T-helper 9 cell (primary cell): Measurements from ENCODE around the gene ATP13A1.
"Not testable (repeated sequence)": the region's sequence is repeated elsewhere in the genome, so short reads cannot be mapped to it uniquely, and the experiment has no call there.

Source experiments
- DNase-seq: peaks from one replicate; pipeline ENCODE4 v3.0.0-alpha.2; 2020
- total RNA-seq, 2 donors: gene quantifications; one replicate each; lab custom pipeline; 2026; lab: John Stamatoyannopoulos, UW

The ATP13A1 gene
- 63.5 to 85.6 reads per million in 2 donors for total RNA-seq

DNA sequence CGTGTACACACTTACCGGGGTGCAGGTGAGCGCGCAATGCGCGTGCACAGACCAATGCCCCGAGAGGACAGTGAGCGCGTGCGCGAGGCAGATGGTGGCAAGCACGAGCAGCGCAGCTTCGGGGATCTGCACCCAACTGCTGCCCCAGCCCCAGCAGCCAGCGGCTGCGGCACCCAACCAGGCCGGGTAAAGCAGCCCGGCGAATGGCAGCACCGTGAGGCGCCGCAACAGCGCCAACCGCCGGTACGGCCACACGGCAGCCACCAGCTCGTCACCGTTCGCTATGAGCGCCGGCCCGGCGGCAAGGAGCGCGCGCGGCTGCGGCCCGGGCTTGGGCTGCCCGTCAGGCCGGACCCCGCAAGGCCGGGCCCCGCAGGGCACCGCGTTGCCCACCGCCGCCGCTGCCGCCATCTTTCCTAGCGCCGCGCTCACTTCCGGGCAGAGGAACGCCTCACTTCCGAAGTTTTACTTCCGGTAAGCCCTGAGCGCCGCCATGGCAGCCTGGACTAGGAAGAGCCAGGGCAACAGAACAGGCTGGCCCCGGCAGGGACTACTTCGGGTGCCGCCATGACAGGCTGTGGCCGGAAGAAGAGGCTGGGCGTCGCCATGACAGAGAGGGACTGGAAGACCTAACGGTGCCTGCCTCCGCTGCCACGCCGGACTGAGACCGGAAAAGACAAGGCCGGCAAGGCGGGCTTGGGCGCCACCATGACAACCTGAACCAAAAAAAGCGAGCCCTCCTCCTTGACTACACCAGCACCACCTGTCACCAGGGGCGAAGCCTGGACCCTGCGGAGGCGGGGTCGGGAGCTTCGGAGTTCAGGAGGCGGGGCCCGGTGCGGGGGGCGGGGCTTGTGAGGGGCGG lies at the start of gene ATP13A1:
ATP13A1 (minus strand) TSS at position 421 of the 865 bp plus-strand sequence; CDS start at position 411, 10 bp downstream.
- peak; percentile 88 for DNase-seq

DNA sequence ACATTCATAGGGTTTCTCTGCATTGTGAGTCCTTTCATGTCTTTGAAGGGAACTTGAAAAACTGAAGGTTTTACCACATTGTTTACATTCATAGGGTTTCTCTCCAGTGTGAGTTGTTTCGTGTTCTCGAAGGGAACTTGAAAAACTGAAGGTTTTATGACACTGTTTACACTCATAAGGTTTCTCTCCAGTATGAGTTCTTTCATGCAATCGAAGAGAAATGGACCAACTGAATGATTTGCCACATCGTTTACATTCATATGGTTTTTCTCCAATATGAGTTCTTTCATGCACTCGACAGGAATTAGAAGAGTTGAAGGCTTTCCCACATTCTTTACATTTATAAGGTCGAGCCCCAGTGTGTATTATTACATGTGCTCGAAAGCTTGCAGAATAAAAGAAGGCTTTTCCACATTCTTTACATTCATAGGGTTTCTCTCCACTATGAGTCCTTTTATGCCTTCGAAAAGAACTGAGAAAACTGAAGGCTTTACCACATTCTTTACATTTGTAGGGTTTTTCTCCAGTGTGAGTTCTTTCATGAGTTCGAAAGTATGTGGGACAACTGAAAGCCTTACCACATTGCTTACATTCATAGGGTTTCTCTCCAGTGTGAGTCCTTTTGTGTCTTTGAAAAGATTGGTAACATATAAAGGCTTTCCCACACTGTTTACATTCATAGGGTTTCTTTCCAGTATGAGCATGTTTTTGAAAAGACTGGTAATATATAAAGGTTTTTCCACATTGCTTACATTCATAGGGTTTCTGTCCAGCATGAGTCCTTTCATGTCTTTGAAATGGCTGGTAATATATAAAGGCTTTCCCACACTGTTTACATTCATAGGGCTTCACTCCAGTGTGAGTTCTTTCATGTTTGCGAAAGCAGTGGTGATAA lies 48.7 kb upstream of the ATP13A1 start:
- DNase-seq = no peak

- DNase-seq = no peak
These were observed 47.9 kb upstream of the ATP13A1 start for GRCh38 chr19:19711306-19711933.

GRCh38 chr19:19710506-19710905 lies 47.0 kb upstream of the ATP13A1 start:
- DNase-seq = no peak

GRCh38 chr19:19704836-19705235 lies 41.4 kb upstream of the ATP13A1 start:
- DNase-seq = no peak

- DNase-seq = not testable (repeated sequence)
These were observed 37.0 kb upstream of the ATP13A1 start for GRCh38 chr19:19700493-19700892.

GRCh38 chr19:19697589-19697988 lies 34.1 kb upstream of the ATP13A1 start:
- no peak for DNase-seq

DNA sequence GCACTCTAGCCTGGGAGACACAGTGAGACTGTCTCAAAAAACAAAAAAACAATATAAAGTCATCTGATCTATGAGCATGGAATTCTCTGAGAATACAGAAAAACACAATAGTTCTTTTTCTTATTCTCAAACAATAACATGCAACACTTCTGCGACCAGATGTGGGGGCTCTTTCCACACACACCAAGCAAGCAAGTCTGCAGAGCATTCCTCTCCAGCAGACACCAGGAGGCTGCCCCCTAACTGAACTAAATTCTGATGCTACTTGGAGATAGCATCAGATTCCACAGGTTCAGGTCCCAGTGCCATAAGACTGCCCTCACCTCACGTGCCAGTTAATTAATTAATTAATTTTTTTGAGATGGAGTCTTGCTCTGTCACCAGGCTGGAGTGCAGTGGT lies 32.9 kb upstream of the ATP13A1 start:
- DNase-seq = no peak

GRCh38 chr19:19691683-19692082 lies 28.2 kb upstream of the ATP13A1 start:
- no peak for DNase-seq

GRCh38 chr19:19689023-19689422 lies 25.5 kb upstream of the ATP13A1 start:
- not testable (repeated sequence) for DNase-seq

- DNase-seq = no peak
These were observed 23.6 kb upstream of the ATP13A1 start for GRCh38 chr19:19687090-19687489.

DNA sequence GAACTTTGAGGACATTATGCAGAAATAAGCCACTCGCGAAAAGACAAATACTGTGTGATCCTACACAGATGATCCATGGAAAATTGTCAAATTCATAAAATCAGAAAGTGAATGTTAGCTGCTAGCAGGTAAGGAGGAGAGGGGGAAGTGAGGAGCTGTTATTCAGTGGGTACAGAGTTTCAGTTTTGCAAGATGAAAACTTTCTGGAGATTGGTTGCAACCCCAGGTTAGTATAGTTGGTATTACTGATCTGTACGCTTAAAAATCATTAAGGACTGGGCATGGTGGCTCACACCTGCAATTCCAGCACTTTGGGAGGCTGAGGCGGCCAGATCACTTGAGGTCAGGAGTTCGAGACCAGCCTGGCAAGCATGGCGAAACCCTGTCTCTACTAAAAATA lies 23.1 kb upstream of the ATP13A1 start:
- DNase-seq = no peak

DNA sequence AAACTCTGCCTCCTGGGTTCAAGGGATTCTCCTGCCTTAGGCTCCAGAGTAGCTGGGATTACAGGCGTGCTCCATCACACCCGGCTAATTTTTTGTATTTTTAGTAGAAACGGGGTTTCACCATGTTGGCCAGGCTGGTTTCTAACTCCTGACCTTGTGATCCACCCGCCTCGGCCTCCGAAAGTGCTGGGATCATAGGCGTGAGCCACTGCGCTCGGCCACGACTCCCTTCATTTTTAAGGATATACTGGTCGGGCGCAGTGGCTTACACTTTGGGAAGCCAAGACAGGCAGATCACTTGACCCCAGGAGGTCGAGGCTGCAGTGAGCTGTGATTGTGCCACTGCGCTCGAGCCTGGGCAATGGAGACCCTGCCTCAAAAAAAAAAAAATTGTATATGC lies 22.6 kb upstream of the ATP13A1 start:
- not testable (repeated sequence) for DNase-seq

- DNase-seq = no peak
These were observed 15.9 kb upstream of the ATP13A1 start for GRCh38 chr19:19679176-19680073.

- DNase-seq = no peak
These were observed 14.1 kb upstream of the ATP13A1 start for GRCh38 chr19:19677579-19677978.

- DNase-seq = no peak
These were observed 10.8 kb upstream of the ATP13A1 start for GRCh38 chr19:19674315-19674714.

- no peak for DNase-seq
These were observed 9.3 kb upstream of the ATP13A1 start for GRCh38 chr19:19672816-19673215.

DNA sequence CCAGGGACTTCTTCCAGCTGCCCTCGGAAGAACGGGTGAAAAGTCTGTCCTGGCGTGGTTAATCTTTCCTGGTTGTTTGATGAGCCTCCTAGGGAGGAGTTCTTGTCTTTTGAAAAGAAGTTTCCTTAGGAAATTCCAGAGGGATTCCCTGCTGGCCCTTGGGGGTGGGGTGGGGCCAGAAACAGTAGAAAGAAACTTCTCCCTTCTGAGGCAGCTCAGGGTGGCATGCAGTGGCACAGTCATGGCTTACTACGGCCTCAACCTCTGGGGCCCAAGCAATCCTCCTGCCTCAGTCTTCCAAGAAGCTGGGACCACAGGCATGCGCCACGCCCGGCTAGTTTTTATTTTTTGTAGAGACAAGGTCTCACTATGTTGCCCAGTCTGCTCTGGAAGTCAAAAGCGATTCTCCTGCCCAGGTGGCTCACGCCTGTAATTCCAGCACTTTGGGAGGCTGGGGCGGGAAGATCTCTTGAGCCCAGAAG lies 6.6 kb upstream of the ATP13A1 start:
- no peak for DNase-seq

DNA sequence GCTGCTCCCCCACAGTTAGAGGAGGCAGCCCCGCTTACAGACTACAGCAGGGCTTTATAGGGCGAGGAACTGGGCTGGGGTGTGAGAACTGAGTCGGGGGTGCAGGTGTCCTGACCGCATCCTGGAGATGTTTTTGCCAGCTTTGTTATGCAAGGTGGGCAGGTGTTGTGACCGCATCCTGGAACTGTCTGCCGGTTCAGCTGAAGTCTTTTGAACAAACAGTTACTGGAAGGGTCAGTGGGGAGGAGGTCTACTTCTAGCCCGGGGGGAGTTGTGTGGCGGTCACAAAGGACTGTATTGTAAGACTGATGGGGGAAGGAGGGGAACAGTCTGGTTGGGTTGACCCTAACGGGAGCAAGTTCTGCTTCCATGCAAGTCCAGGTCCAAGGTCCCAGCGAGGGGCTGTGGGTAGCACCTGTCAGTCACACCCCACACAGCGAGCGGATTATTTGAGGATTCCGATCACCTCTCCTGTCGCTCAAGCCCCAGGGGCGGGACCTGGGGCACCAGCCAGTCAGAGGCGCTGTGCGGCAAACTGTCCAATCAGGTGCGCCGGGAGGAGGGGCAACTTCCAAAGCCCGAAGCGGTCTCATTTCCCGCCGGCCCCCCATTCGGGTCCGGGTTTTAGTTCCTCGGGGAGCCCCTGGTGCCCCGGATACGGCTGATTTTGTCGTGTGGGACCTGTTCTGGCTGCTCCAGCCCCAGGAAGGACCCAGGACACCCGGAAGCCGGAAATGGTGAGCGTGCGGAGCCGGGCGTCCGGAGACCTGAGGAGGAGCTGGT lies 4.9 kb upstream of the ATP13A1 start, which contains the start of gene ZNF101:
ZNF101 (plus strand) TSS at position 610 of the 783 bp plus-strand sequence; CDS start at position 735, 125 bp downstream.
- DNase-seq = peak; percentile 88

- not testable (repeated sequence) for DNase-seq
These were observed 2.0 kb upstream of the ATP13A1 start for GRCh38 chr19:19665420-19665948.
